Right cardiac atrium (tissue), 5 donors: ENCODE measurements around the gene DHRS3. TPM values are rescaled to one million over a fixed set of nuclear protein-coding genes. Genes with fewer than 3 reads are reported as not detected.

Source experiments
- ATAC-seq, 2 donors: fragments of 200-7000 bp; cut with Tn5 transposase; one replicate each; pipeline versions ENCODE4 v1.8.0 to v1.9.1; 2020; ENCODE audit warnings: moderate library complexity in 2 of 2, mild to moderate bottlenecking in 1 of 2
- DNase-seq, 3 donors: peaks; one replicate each; pipeline ENCODE4 v3.0.0-alpha.2; 2020
- H3K27ac ChIP-seq: one replicate; pipeline ENCODE4 v1.5.1; 2013; ENCODE audit warnings: mild to moderate bottlenecking, low read length, control low read depth, moderate library complexity
- H3K27me3 ChIP-seq: one replicate; pipeline ENCODE4 v1.6.1; 2013; ENCODE audit not compliant: control insufficient read depth, insufficient read depth
- H3K4me1 ChIP-seq: one replicate; pipeline ENCODE4 v1.6.1; 2013; ENCODE audit warnings: low read length; ENCODE audit not compliant: control insufficient read depth, insufficient read depth
- H3K4me3 ChIP-seq: one replicate; pipeline ENCODE4 v1.5.1; 2013; ENCODE audit warnings: low read length, control low read depth
- H3K9me3 ChIP-seq: one replicate; pipeline ENCODE4 v1.6.1; 2013; ENCODE audit warnings: low read length; ENCODE audit not compliant: control insufficient read depth
- WGBS: extraction: QIAGEN DNeasy Blood & Tissue Kit; methylation state at CpG from one replicate; pipeline ENCODE4 v1.1.7; 2013; 5-methylcytosine and 5-hydroxymethylcytosine counted together
- intact Hi-C, 4 donors: fragments of 100-400 bp; cut with DNase I; formaldehyde crosslinking; loops; one replicate each; pipeline versions ENCODE4 v1.11.0 to v1.14.0; 2022 to 2023
- polyA plus RNA-seq: library from polyadenylated mRNA; stranded (reverse); fragments of 200-250 nt; gene quantifications from one replicate; pipeline ENCODE4 v1.2.3, GENCODE V29; 2013
- total RNA-seq, 4 donors: library from RNA; stranded (reverse); fragmentation: NEBNext Ultra II Directional; extraction: Animal tissue kit (Norgen Biotek cat#: 25700); gene quantifications; one replicate each; pipeline ENCODE4 v1.2.1, GENCODE V29; 2021
- donor health status: healthy with polysubstance abuse.
- donor health status: DM: no; HTN: yes; CAD: no.
- donor health status: DM: no; HTN: no; CAD: no.
- donor health status: DM: no; HTN: yes; CAD: no; lungs with severe emphysema.
- donor health status: DM: yes; HTN: yes; CAD: no.

Gene DHRS3
- total and polyA plus RNA-seq, 5 donors: 53.6 to 97.0 (median 83.3) TPM

DNA sequence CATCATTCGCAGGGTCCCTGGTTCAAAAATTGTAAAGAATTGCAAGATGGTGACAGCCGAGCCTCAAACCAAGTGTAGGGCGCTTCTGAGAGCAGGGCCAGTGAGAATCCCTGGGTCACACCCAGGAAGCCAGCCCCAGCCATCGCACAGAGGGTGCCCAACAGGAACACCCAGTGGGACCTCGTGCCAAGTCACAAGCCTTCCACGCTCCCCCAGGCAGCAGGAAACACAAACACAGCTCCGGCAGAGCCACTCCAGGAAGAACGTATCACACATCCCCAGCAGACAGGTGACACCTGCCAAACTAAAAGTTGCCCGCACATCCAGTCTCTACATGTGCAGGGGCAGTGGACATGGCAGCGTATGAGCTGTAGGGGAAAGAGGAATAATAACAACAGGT is 20.2 kb downstream of the DHRS3 start:
- DNase-seq (peak; percentile 66 to 87 (median 84)), ATAC-seq (no peak)
- no peaks in the 10 kb centered on the region for H3K9me3 ChIP-seq
- peaks cover 46% of the 10 kb centered on the region for H3K4me1 ChIP-seq
- no peak overlapping the region for H3K4me3 ChIP-seq
- intact Hi-C loops: loop anchor here in 1 of 4 donors (10.0 kb wide), 1 partner anchor 53 kb away; no protein-coding TSS in a partner anchor
- no peaks in the 10 kb centered on the region for H3K27me3 ChIP-seq
- 50% methylated on average over 10 of the region's 10 CpGs for WGBS
- peak overlapping the region; percentile 44 for H3K27ac ChIP-seq

DNA sequence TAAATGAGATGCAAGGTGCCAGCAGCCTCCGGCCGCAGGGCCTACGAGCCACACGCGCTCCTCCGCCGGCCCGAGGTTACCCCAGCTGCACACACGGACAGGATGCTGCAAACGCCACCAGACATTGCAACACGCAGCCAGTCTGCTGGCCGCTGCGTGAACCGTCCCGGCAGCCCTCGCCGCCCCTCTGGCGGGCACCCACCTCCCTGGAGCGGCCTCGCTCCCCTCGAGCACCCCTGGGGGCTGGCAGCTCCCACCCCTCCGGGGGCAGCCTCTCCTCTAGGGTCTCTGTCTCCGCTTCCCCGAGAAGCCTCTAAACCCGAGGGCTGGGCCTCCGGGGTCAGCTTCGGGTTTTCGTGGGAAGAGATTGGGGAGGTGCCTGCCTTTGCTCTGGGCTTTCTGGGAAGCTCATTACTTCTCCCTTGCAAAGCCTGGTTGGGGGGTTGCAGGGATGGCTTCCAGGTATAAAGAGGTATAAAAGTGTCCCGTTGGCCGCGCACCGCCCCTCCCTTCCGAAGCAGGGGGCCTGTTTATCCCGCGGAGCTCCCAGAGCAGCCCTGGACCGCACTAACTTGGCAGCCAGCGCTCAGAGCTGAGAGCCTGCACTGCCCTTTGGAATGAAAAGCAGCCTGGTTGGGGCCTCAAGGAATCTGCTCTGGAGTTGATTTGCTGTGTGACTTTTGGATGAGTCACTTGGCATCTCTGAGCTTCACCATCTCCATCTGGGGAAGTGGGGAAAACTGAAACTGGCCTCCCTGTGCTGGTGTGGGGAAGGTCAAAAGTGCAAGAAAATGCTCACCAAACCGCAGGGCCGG is 21.8 kb downstream of the DHRS3 start:
- intact Hi-C loops: loop anchor here in 1 of 4 donors (10.0 kb wide), 1 partner anchor 51 kb away; no protein-coding TSS in a partner anchor
- H3K27me3 ChIP-seq: no peaks in the 10 kb centered on the region
- H3K4me3 ChIP-seq: peak overlapping the region; percentile 8
- H3K4me1 ChIP-seq: peaks cover 52% of the 10 kb centered on the region
- H3K9me3 ChIP-seq: no peaks in the 10 kb centered on the region
- ATAC-seq: peak; percentile 84 to 87
- whole genome bisulfite sequencing: 9% methylated on average over 39 of the region's 39 CpGs
- peak overlapping the region; percentile 85 for H3K27ac ChIP-seq
- DNase-seq: peak; percentile 95 to 99 (median 97)

GRCh38 chr1:12595757-12596006 is 22.3 kb downstream of the DHRS3 start:
- Histone ChIP-seq H3K4me1 (peaks cover 52% of the 10 kb centered on the region), H3K4me3 (peak overlapping the region; percentile 21), H3K27ac (peak overlapping the region; percentile 74), H3K27me3 (no peaks in the 10 kb centered on the region), H3K9me3 (no peaks in the 10 kb centered on the region)
- WGBS: 6% methylated on average over 18 of the region's 18 CpGs
- DNase-seq: no peak
- peak in 1 of 2 donors; percentile 12 for ATAC-seq
- intact Hi-C loops: loop anchor here in 1 of 4 donors (10.0 kb wide), 1 partner anchor 51 kb away; no protein-coding TSS in a partner anchor

GRCh38 chr1:12594966-12595756 is 22.8 kb downstream of the DHRS3 start:
- WGBS: 14% methylated on average over 47 of the region's 47 CpGs
- DNase-seq (peak; percentile 83 to 95 (median 94)), ATAC-seq (peak; percentile 56)
- Histone ChIP-seq H3K9me3 (no peaks in the 10 kb centered on the region), H3K4me1 (peaks cover 49% of the 10 kb centered on the region), H3K4me3 (peak overlapping the region; percentile 21), H3K27me3 (no peaks in the 10 kb centered on the region), H3K27ac (peak overlapping the region; percentile 86)
- intact Hi-C loops: loop anchor here in 1 of 4 donors (10.0 kb wide), 1 partner anchor 50 kb away; no protein-coding TSS in a partner anchor

- Histone ChIP-seq H3K4me3 (no peak overlapping the region), H3K4me1 (peaks cover 42% of the 10 kb centered on the region), H3K27me3 (no peaks in the 10 kb centered on the region), H3K27ac (peak overlapping the region; percentile 86), H3K9me3 (no peaks in the 10 kb centered on the region)
- 90% methylated on average over 6 of the region's 6 CpGs for WGBS
- peak in 1 of 3 donors; percentile 56 for DNase-seq
- ATAC-seq: no peak
- intact Hi-C loops: loop anchor here in 1 of 4 donors (10.0 kb wide), 1 partner anchor 50 kb away; no protein-coding TSS in a partner anchor
Measured at GRCh38 chr1:12594490-12594889, 23.5 kb downstream of the DHRS3 start.

- 30% methylated on average over 7 of the region's 7 CpGs for WGBS
- Histone ChIP-seq H3K27me3 (no peaks in the 10 kb centered on the region), H3K27ac (peak overlapping the region; percentile 86), H3K4me3 (no peak overlapping the region), H3K9me3 (no peaks in the 10 kb centered on the region), H3K4me1 (peaks cover 39% of the 10 kb centered on the region)
- intact Hi-C loops: loop anchor here in 1 of 4 donors (10.0 kb wide), 1 partner anchor 49 kb away; no protein-coding TSS in a partner anchor
- DNase-seq (peak; percentile 78 to 90 (median 88)), ATAC-seq (peak; percentile 17 to 47)
Measured at GRCh38 chr1:12593621-12594066, 24.4 kb downstream of the DHRS3 start.

GRCh38 chr1:12592496-12592895 is 25.5 kb downstream of the DHRS3 start:
- Histone ChIP-seq H3K9me3 (no peaks in the 10 kb centered on the region), H3K27me3 (no peaks in the 10 kb centered on the region), H3K4me3 (no peak overlapping the region), H3K4me1 (peaks cover 31% of the 10 kb centered on the region), H3K27ac (peak overlapping the region; percentile 86)
- DNase-seq (peak in 1 of 3 donors; percentile 73), ATAC-seq (no peak)
- 60% methylated on average over 7 of the region's 7 CpGs for WGBS
- intact Hi-C loops: loop anchor here in 1 of 4 donors (10.0 kb wide), 1 partner anchor 48 kb away; no protein-coding TSS in a partner anchor

DNA sequence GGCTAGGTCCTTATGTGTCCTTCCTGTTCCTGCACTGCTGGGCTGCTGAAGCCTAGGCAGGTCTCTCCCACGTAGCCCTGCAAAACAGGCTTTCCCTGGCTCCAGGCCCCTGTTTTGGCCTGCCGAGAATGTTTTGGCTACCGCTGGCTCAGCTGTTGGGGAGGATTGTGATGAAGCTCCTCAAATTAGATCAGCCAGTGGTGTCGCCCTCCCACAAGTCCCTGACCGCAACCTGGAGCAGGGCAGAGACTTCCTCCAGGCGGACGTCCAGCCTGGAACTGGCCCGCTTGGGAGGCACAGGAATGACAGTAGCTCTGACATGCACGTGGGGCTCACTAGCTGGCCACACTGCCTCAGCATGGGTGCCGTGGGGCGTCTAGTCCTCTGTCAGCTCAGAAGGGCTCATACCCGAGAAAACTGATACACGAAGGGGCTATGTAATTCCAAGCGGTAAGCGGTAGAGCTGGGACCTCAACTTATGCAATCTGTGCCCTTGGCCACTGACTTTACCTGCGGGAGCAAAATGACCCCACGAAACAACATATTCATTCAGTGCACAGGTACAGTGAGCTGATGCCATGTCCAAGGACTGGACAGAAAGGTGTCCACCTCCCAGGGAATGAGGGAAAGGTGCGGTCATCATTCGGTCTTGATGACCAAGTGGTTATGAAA is 26.6 kb downstream of the DHRS3 start:
- Histone ChIP-seq H3K27ac (peak overlapping the region; percentile 86), H3K27me3 (no peaks in the 10 kb centered on the region), H3K4me3 (no peak overlapping the region), H3K9me3 (no peaks in the 10 kb centered on the region), H3K4me1 (peaks cover 26% of the 10 kb centered on the region)
- DNase-seq: peak; percentile 69 to 87 (median 86)
- ATAC-seq: peak in 1 of 2 donors; percentile 13
- 51% methylated on average over 19 of the region's 19 CpGs for WGBS
- intact Hi-C loops: loop anchor here in 1 of 4 donors (10.0 kb wide), 1 partner anchor 47 kb away; no protein-coding TSS in a partner anchor

GRCh38 chr1:12588695-12589094 is 29.3 kb downstream of the DHRS3 start:
- ATAC-seq (no peak), DNase-seq (peak in 2 of 3 donors; percentile 41 to 52)
- Histone ChIP-seq H3K27me3 (no peaks in the 10 kb centered on the region), H3K4me1 (peaks cover 22% of the 10 kb centered on the region), H3K9me3 (no peaks in the 10 kb centered on the region), H3K27ac (no peak overlapping the region), H3K4me3 (no peak overlapping the region)
- 65% methylated on average over 8 of the region's 8 CpGs for WGBS
- intact Hi-C loops: no loop called here

- WGBS: 90% methylated on average over 7 of the region's 7 CpGs
- Histone ChIP-seq H3K9me3 (no peaks in the 10 kb centered on the region), H3K27ac (no peak overlapping the region), H3K27me3 (no peaks in the 10 kb centered on the region), H3K4me3 (no peak overlapping the region), H3K4me1 (peaks cover 20% of the 10 kb centered on the region)
- intact Hi-C loops: no loop called here
- ATAC-seq: no peak
- DNase-seq: peak in 1 of 3 donors; percentile 37
Measured at GRCh38 chr1:12587981-12588640, 29.9 kb downstream of the DHRS3 start.
